HEK293 (cell line): ENCODE measurements around the gene ACHE.

Source experiments
- GLIS1 ChIP-seq: fragments of 450-650 bp; formaldehyde crosslinking; IDR thresholded peaks from 2 replicates; pipeline ENCODE4 v1.5.1; 2016; ENCODE audit warnings: missing biosample characterization, missing genetic modification characterization
- SETDB1 ChIP-seq: IDR thresholded peaks from one replicate; pipeline ENCODE4 v1.6.1; 2017; ENCODE audit warnings: mild to moderate bottlenecking, low read length, moderate library complexity, mixed read lengths; ENCODE audit not compliant: insufficient read length
- TCF7L2 ChIP-seq: IDR thresholded peaks from 2 replicates; pipeline ENCODE4 v1.6.1; 2011; ENCODE audit warnings: low read depth, mild to moderate bottlenecking, inconsistent platforms, low read length, moderate library complexity, borderline replicate concordance
- ZFP3 ChIP-seq: fragments of 450-650 bp; formaldehyde crosslinking; IDR thresholded peaks from 2 replicates; pipeline ENCODE4 v1.5.1; 2016; ENCODE audit warnings: low read depth, missing biosample characterization, missing genetic modification characterization
- ZNF184 ChIP-seq: fragments of 450-650 bp; IDR thresholded peaks from 2 replicates; pipeline ENCODE4 v1.5.1; 2018; ENCODE audit warnings: missing biosample characterization, mild to moderate bottlenecking, missing genetic modification characterization
- ZNF274 ChIP-seq, 2 experiments: fragments of 200-500 bp in 1 of 2; fragments of 450-650 bp in 1 of 2; sonication (Bioruptor generic) in 1 of 2; formaldehyde crosslinking in 1 of 2; IDR thresholded peaks; 2 replicates each; pipeline versions ENCODE4 v1.5.1 to v1.6.1; 2014 to 2016; ENCODE audit warnings: borderline replicate concordance in 1 of 2, inconsistent platforms in 1 of 2, low read length in 1 of 2, missing biosample characterization in 1 of 2, missing genetic modification characterization in 1 of 2
- ZNF510 ChIP-seq: fragments of 450-650 bp; formaldehyde crosslinking; IDR thresholded peaks from 2 replicates; pipeline ENCODE4 v1.5.1; 2018; ENCODE audit warnings: mild to moderate bottlenecking, missing genetic modification characterization, missing biosample characterization; ENCODE audit not compliant: insufficient replicate concordance
- ZNF544 ChIP-seq: fragments of 450-650 bp; formaldehyde crosslinking; IDR thresholded peaks from 2 replicates; pipeline ENCODE4 v1.5.0; 2017; ENCODE audit warnings: missing biosample characterization, missing genetic modification characterization
- ZNF596 ChIP-seq: fragments of 450-650 bp; IDR thresholded peaks from 2 replicates; pipeline ENCODE4 v1.5.0; 2018; ENCODE audit warnings: missing biosample characterization, mild to moderate bottlenecking, missing genetic modification characterization, moderate library complexity
- ZNF624 ChIP-seq: fragments of 450-650 bp; formaldehyde crosslinking; IDR thresholded peaks from 2 replicates; pipeline ENCODE4 v1.5.1; 2017; ENCODE audit warnings: missing biosample characterization, missing genetic modification characterization
- ZNF777 ChIP-seq: fragments of 450-650 bp; formaldehyde crosslinking; IDR thresholded peaks from 2 replicates; pipeline ENCODE4 v1.5.1; 2017; ENCODE audit warnings: missing biosample characterization, missing genetic modification characterization, borderline replicate concordance
- TF ChIP-seq, protein P1 (sequence below): fragments of 450-650 bp; formaldehyde crosslinking; IDR thresholded peaks from 2 replicates; pipeline ENCODE4 v1.5.1; 2016; ENCODE audit warnings: missing biosample characterization, missing genetic modification characterization
- TF ChIP-seq, protein P2 (sequence below): fragments of 450-650 bp; IDR thresholded peaks from 2 replicates; pipeline ENCODE4 v1.5.1; 2018; ENCODE audit warnings: missing biosample characterization, missing genetic modification characterization

GRCh38 chr7:100874577-100875355 is 20.9 kb downstream of the ACHE start, which contains the start of gene SRRT:
- TF ChIP-seq, protein P1, sequence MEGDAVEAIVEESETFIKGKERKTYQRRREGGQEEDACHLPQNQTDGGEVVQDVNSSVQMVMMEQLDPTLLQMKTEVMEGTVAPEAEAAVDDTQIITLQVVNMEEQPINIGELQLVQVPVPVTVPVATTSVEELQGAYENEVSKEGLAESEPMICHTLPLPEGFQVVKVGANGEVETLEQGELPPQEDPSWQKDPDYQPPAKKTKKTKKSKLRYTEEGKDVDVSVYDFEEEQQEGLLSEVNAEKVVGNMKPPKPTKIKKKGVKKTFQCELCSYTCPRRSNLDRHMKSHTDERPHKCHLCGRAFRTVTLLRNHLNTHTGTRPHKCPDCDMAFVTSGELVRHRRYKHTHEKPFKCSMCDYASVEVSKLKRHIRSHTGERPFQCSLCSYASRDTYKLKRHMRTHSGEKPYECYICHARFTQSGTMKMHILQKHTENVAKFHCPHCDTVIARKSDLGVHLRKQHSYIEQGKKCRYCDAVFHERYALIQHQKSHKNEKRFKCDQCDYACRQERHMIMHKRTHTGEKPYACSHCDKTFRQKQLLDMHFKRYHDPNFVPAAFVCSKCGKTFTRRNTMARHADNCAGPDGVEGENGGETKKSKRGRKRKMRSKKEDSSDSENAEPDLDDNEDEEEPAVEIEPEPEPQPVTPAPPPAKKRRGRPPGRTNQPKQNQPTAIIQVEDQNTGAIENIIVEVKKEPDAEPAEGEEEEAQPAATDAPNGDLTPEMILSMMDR (tag by site-specific recombination): peak; percentile 78
- TF ChIP-seq, protein P2, sequence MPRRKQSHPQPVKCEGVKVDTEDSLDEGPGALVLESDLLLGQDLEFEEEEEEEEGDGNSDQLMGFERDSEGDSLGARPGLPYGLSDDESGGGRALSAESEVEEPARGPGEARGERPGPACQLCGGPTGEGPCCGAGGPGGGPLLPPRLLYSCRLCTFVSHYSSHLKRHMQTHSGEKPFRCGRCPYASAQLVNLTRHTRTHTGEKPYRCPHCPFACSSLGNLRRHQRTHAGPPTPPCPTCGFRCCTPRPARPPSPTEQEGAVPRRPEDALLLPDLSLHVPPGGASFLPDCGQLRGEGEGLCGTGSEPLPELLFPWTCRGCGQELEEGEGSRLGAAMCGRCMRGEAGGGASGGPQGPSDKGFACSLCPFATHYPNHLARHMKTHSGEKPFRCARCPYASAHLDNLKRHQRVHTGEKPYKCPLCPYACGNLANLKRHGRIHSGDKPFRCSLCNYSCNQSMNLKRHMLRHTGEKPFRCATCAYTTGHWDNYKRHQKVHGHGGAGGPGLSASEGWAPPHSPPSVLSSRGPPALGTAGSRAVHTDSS: 0 out of 2 replicates have a peak, but pooled peaks have one; percentile 12
- TF ChIP-seq GLIS1 (tag by site-specific recombination) (peak; percentile 32), TCF7L2 (no peak), ZNF510 (tag by site-specific recombination) (no peak), SETDB1 (no peak), ZNF596 (tag by site-specific recombination) (no peak), ZNF777 (tag by site-specific recombination) (no peak), ZNF274 (IDR thresholded peaks at IDR 0.05; ENCODE audit: low read length) (no peak), ZNF274 (tag by site-specific recombination; IDR thresholded peaks at IDR 0.05; ENCODE audit: borderline replicate concordance) (no peak), ZFP3 (tag by site-specific recombination) (no peak), ZNF544 (no peak), ZNF184 (tag by site-specific recombination) (no peak), ZNF624 (tag by site-specific recombination) (no peak)
